Liver (tissue), 9 donors: ENCODE data around the gene MYL10. TPM values are rescaled to one million over a fixed set of nuclear protein-coding genes. Genes with fewer than 3 reads are reported as not detected.

ENCODE experiments used
- DNase-seq: peaks from one replicate; pipeline ENCODE4 v3.0.0-alpha.2; 2017; ENCODE audit warnings: low spot score
- H3K27ac ChIP-seq, 2 donors: one replicate each; pipeline ENCODE4 v1.7.0; 2013; ENCODE audit warnings: inconsistent platforms in 2 of 2, low read length in 2 of 2, control low read depth in 1 of 2, low read depth in 1 of 2, mild to moderate bottlenecking in 1 of 2
- H3K27me3 ChIP-seq, 4 donors: one replicate each; pipeline versions ENCODE4 v1.6.1 to v1.7.0; 2013; ENCODE audit warnings: low read length in 3 of 4, inconsistent platforms in 1 of 4, mild to moderate bottlenecking in 1 of 4, moderate library complexity in 1 of 4; ENCODE audit not compliant: control insufficient read depth in 4 of 4, insufficient read depth in 4 of 4
- H3K36me3 ChIP-seq, 4 donors: one replicate each; pipeline versions ENCODE4 v1.6.1 to v1.7.0; 2013; ENCODE audit warnings: low read length in 3 of 4, mild to moderate bottlenecking in 3 of 4, low read depth in 1 of 4, moderate library complexity in 1 of 4; ENCODE audit not compliant: control insufficient read depth in 4 of 4, insufficient read depth in 3 of 4
- H3K4me1 ChIP-seq, 4 donors: one replicate each; pipeline versions ENCODE4 v1.6.1 to v1.7.0; 2013; ENCODE audit warnings: low read length in 3 of 4, mild to moderate bottlenecking in 3 of 4, moderate library complexity in 1 of 4; ENCODE audit not compliant: control insufficient read depth in 4 of 4, insufficient read depth in 4 of 4
- H3K4me3 ChIP-seq, 3 donors: one replicate each; pipeline versions ENCODE4 v1.6.1 to v1.7.0; 2013; ENCODE audit warnings: low read length in 3 of 3, control low read depth in 1 of 3, low read depth in 1 of 3, mild to moderate bottlenecking in 1 of 3
- H3K9ac ChIP-seq, 2 donors: one replicate each; pipeline ENCODE4 v1.7.0; 2013; ENCODE audit warnings: low read length in 2 of 2, mild to moderate bottlenecking in 2 of 2, moderate library complexity in 2 of 2, control low read depth in 1 of 2, low read depth in 1 of 2
- H3K9me3 ChIP-seq, 4 donors: one replicate each; pipeline versions ENCODE4 v1.6.1 to v1.7.0; 2013; ENCODE audit warnings: low read length in 3 of 4; ENCODE audit not compliant: control insufficient read depth in 4 of 4
- ATF3 ChIP-seq: IDR thresholded peaks from 2 replicates; pipeline ENCODE4 v1.6.1; 2016; ENCODE audit warnings: antibody characterized with exemption
- FOXA1 ChIP-seq: IDR thresholded peaks from 2 replicates; pipeline ENCODE4 v1.6.1; 2016; ENCODE audit warnings: antibody characterized with exemption
- GABPA ChIP-seq, 2 donors: IDR thresholded peaks in 1 of 2; conservative IDR thresholded peaks in 1 of 2; 2 replicates each; pipeline ENCODE4 v1.6.1; 2016; ENCODE audit warnings: antibody characterized with exemption in 2 of 2, mild to moderate bottlenecking in 1 of 2, moderate library complexity in 1 of 2
- HNF4G ChIP-seq: IDR thresholded peaks from 2 replicates; pipeline ENCODE4 v1.6.1; 2016; ENCODE audit warnings: antibody characterized with exemption
- MAX ChIP-seq: IDR thresholded peaks from 2 replicates; pipeline ENCODE4 v1.6.1; 2016; ENCODE audit warnings: antibody characterized with exemption
- NR2F2 ChIP-seq: IDR thresholded peaks from 2 replicates; pipeline ENCODE4 v1.6.1; 2016; ENCODE audit warnings: antibody characterized with exemption
- RAD21 ChIP-seq, 2 donors: IDR thresholded peaks; 2 replicates each; pipeline ENCODE4 v1.6.1; 2016; ENCODE audit warnings: antibody characterized with exemption in 2 of 2, mild to moderate bottlenecking in 2 of 2
- REST ChIP-seq: IDR thresholded peaks from 2 replicates; pipeline ENCODE4 v1.6.1; 2016; ENCODE audit warnings: antibody characterized with exemption, mild to moderate bottlenecking
- RXRA ChIP-seq, 2 donors: IDR thresholded peaks; 2 replicates each; pipeline ENCODE4 v1.6.1; 2017 to 2018; ENCODE audit warnings: antibody characterized with exemption in 2 of 2, mild to moderate bottlenecking in 1 of 2
- SP1 ChIP-seq: IDR thresholded peaks from 2 replicates; pipeline ENCODE4 v1.6.1; 2018; ENCODE audit warnings: antibody characterized with exemption, mild to moderate bottlenecking
- YY1 ChIP-seq: IDR thresholded peaks from 2 replicates; pipeline ENCODE4 v1.6.1; 2016; ENCODE audit warnings: antibody characterized with exemption, mild to moderate bottlenecking
- WGBS: extraction: QIAGEN DNeasy Blood & Tissue Kit; methylation state at CpG from one replicate; pipeline ENCODE4 v1.1.7; 2013; 5-methylcytosine and 5-hydroxymethylcytosine counted together
- polyA plus RNA-seq, 2 donors: library from polyadenylated mRNA; stranded (reverse) in 1 of 2; unstranded in 1 of 2; fragments of 200-250 nt in 1 of 2; fragments of >200 nt in 1 of 2; fragmentation: Nextera tagmentation in 1 of 2; extraction: Ambion mirVana in 1 of 2; gene quantifications; one replicate each; pipeline versions ENCODE4 v1.2.1 to v1.2.3, GENCODE V29; 2013 to 2015
- total RNA-seq, 2 donors: library from RNA; depleted of rRNA; stranded (reverse); fragments of >200 nt; gene quantifications; one replicate each; pipeline ENCODE4 v1.2.3, GENCODE V29; 2014
- TF ChIP-seq, protein P1 (sequence below): fragments of 150-350 bp; IDR thresholded peaks from 2 replicates; pipeline ENCODE4 v1.5.1; 2017; ENCODE audit warnings: improper control_type of control experiment, low read depth, low read length; ENCODE audit not compliant: missing input control
- TF ChIP-seq, protein P2 (sequence below): IDR thresholded peaks from 2 replicates; pipeline ENCODE4 v1.6.1; 2016; ENCODE audit warnings: antibody characterized with exemption
- donor health status: healthy.
- donor health status: healthy.
- donor health status: healthy.
- donor health status: healthy.
- donor health status: healthy.

Gene MYL10
- total and polyA plus RNA-seq, 4 donors: not detected

GRCh38 chr7:101633511-101633910, 4.4 kb upstream of the MYL10 start:
- no peak overlapping the region for H3K9ac ChIP-seq
- no peak overlapping the region for H3K27ac ChIP-seq
- WGBS: 81% methylated on average over 6 of the region's 6 CpGs
- DNase-seq: no peak
- H3K9me3 ChIP-seq: peaks cover 2 to 5% (median 3%) of the 10 kb centered on the region in 4 donors
- no peaks in the 10 kb centered on the region for H3K27me3 ChIP-seq
- no peak for TF ChIP-seq ATF3
- TF ChIP-seq RXRA (IDR thresholded peaks at IDR 0.05): no peak
- TF ChIP-seq, protein P1, sequence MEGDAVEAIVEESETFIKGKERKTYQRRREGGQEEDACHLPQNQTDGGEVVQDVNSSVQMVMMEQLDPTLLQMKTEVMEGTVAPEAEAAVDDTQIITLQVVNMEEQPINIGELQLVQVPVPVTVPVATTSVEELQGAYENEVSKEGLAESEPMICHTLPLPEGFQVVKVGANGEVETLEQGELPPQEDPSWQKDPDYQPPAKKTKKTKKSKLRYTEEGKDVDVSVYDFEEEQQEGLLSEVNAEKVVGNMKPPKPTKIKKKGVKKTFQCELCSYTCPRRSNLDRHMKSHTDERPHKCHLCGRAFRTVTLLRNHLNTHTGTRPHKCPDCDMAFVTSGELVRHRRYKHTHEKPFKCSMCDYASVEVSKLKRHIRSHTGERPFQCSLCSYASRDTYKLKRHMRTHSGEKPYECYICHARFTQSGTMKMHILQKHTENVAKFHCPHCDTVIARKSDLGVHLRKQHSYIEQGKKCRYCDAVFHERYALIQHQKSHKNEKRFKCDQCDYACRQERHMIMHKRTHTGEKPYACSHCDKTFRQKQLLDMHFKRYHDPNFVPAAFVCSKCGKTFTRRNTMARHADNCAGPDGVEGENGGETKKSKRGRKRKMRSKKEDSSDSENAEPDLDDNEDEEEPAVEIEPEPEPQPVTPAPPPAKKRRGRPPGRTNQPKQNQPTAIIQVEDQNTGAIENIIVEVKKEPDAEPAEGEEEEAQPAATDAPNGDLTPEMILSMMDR: no peak
- no peak for TF ChIP-seq HNF4G
- TF ChIP-seq YY1: no peak
- no peak for TF ChIP-seq SP1
- no peak for TF ChIP-seq REST
- no peaks in the 10 kb centered on the region for H3K36me3 ChIP-seq
- no peak overlapping the region for H3K4me3 ChIP-seq
- no peaks in the 10 kb centered on the region for H3K4me1 ChIP-seq

DNA sequence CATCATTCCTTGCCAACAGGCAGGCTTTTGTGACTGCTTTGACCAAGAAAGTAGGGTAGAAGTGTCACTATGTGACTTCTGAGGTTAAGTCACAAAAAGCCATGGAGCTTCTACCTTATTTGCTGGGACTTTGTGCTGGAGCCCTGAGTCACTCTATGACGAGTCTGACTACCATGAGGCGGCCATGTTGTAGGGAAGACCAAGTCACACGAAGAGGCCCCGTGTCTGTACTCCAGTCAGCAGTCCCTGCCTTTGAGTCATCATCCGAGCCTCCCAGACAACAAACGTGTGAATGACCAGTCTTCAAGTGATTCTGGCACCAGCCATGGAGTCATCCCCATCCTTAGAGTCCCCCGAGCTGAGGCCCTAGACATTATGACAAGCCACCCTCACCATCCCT, 3.5 kb upstream of the MYL10 start:
- DNase-seq: no peak
- WGBS: 95% methylated on average over 7 of the region's 7 CpGs
- Histone ChIP-seq H3K27me3 (no peaks in the 10 kb centered on the region), H3K36me3 (no peaks in the 10 kb centered on the region), H3K27ac (no peak overlapping the region), H3K9ac (no peak overlapping the region), H3K4me1 (no peaks in the 10 kb centered on the region), H3K4me3 (no peak overlapping the region), H3K9me3 (peaks cover 2 to 5% (median 3%) of the 10 kb centered on the region in 4 donors)
- TF ChIP-seq FOXA1 (no peak), RAD21 (IDR thresholded peaks at IDR 0.05) (no peak), MAX (no peak), GABPA (IDR thresholded peaks at IDR 0.05 in 1 of 2, conservative IDR thresholded peaks at IDR 0.05 in 1 of 2) (no peak), HNF4G (no peak), NR2F2 (no peak)
- TF ChIP-seq, protein P2, sequence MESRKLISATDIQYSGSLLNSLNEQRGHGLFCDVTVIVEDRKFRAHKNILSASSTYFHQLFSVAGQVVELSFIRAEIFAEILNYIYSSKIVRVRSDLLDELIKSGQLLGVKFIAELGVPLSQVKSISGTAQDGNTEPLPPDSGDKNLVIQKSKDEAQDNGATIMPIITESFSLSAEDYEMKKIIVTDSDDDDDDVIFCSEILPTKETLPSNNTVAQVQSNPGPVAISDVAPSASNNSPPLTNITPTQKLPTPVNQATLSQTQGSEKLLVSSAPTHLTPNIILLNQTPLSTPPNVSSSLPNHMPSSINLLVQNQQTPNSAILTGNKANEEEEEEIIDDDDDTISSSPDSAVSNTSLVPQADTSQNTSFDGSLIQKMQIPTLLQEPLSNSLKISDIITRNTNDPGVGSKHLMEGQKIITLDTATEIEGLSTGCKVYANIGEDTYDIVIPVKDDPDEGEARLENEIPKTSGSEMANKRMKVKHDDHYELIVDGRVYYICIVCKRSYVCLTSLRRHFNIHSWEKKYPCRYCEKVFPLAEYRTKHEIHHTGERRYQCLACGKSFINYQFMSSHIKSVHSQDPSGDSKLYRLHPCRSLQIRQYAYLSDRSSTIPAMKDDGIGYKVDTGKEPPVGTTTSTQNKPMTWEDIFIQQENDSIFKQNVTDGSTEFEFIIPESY: no peak
